ENCODE data around the gene SLC22A23. TPM values are rescaled to one million over a fixed set of nuclear protein-coding genes. Genes with fewer than 3 reads are reported as not detected.

SLC22A23 gene
- total RNA-seq, 4 donors from 2014 or later, result 9.0 to 25.1 (median 13.9) TPM

DNA sequence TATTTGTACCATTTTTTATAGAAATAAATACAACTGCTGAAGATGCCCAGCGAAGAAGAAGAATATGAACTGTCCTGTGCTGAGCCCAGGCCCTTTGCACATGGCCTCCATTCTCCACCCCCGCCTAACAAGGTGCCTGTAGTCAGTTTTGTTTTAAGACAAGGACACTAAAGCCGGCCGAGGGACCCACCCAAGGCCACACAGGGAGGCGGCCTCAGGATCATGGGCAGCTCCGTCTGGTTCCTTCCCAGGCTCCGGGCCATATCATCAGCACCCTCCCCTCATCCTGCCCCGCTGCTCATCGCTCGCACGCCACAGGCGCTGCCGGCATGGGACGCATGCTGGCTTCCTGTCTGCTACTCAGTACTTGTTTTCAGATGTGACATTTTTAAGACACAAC, 176.8 kb downstream of the SLC22A23 start:
- TF ChIP-seq, protein P1, sequence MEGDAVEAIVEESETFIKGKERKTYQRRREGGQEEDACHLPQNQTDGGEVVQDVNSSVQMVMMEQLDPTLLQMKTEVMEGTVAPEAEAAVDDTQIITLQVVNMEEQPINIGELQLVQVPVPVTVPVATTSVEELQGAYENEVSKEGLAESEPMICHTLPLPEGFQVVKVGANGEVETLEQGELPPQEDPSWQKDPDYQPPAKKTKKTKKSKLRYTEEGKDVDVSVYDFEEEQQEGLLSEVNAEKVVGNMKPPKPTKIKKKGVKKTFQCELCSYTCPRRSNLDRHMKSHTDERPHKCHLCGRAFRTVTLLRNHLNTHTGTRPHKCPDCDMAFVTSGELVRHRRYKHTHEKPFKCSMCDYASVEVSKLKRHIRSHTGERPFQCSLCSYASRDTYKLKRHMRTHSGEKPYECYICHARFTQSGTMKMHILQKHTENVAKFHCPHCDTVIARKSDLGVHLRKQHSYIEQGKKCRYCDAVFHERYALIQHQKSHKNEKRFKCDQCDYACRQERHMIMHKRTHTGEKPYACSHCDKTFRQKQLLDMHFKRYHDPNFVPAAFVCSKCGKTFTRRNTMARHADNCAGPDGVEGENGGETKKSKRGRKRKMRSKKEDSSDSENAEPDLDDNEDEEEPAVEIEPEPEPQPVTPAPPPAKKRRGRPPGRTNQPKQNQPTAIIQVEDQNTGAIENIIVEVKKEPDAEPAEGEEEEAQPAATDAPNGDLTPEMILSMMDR (IDR thresholded peaks at IDR 0.05; ENCODE audit: low read depth), result no peak

DNA sequence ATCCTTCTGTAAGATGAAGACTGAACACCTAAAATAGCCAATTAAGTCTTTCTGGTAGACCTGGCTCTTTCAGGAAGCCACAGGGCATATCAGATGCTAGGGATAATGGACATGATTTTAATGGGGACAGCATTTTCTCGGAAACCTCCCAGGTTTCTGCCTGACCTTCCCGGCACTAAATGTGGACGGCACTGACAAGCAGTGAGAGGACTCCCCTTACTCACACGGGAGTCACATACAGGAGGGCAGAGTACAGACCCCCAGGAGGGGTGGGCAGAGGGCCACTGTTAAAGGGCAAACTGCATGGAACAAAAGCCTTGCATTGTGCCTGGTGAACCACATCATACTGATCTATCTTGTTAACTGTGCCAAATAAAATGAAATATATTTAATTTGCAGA, 178.2 kb downstream of the SLC22A23 start:
- TF ChIP-seq, protein P1 (IDR thresholded peaks at IDR 0.05; ENCODE audit: low read depth), result no peak

DNA sequence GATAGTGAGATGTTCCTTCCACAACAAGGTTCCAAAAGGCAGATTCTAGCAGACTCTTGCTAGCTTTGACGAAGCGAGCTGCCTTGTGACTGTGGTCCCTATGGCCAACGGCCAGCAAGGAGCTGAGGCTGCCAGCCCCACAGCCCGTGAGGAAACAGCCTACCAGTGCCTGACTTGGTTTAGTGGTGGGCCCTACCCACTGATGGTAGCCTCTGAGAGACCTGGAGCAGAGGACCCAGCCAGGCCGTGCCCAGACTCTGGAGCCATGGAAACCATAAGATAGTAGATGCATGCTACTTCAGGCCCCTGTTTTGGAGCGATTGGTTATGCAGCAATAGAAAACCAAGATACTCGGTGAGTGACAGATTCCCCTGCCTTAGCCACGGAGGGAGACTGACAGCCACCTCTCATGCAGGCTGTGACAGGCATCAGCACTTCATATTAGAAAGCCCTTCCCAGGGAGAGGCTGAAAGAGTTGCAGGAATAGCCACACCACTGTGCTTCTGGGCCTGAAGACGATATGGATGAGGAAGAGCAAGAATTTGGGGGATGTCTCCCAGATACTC, 178.9 kb downstream of the SLC22A23 start:
- TF ChIP-seq, protein P1 (IDR thresholded peaks at IDR 0.05; ENCODE audit: low read depth), result no peak

DNA sequence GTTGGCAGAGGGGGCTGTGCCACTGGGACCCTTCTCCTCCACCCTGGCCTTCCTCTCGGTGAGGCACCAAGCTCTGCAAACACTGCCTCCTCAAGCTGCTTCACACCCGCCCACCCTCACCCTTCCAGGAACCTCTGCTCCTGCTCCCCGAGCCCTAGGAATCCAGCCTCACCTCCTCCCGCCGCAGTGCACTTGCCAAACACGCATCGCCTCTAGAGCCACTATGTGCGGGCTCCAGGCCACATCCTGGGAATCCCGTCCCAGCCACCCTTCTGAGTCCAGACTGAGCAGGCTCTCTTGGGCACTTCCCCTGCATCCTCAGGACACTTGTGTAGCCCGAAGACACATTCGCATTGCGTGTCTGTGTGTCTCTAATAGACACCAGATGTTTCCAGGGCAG, 179.6 kb downstream of the SLC22A23 start:
- TF ChIP-seq, protein P1 (IDR thresholded peaks at IDR 0.05; ENCODE audit: low read depth), result no peak

DNA sequence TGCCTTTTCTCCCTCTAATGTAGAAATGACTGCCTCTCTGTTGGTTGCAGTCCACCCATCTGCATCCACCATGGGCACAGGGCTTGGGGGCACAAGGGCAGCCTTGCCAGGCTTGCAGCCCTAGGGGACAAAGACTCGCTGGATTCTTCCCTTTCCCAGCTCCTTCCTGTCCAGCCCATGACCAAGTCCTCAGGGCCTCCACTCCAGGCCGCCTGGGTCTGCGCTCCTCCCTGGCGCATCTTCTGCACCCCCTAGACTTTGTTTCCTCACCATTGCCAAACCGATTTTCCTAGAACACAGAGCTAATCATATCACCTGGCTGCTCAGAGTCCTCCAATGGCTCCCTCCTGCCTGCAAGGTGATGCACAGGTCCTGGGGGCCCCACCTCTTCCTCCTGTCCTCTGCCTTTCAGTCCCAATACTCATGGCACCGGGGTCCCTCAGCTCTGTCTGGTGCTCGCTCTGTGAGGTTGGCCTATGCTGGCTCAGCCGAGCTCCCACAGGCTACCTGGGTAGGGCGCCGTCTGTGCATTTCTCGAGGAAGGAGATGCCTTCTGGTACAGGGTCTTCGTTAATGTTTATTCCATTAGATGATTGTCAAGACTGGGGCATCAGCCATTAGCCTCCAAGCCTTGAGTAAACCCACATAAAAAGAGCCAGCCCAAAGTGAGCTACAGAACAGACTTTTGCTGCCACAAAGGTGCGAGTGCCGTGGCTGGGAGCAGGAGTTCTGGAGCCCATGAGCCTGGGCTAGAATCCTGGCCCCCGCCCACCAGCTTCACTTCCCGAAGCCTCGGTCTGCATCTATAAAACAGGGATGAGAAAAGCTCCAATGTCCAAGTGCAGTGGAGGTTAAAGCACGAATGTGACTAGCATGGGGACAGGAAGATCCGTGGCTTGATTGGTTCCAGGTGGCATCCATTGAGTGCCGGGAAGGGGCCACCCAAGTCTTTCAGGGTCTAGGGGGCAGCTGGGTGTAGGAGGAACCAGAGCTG, 180.4 kb downstream of the SLC22A23 start:
- TF ChIP-seq, protein P1 (IDR thresholded peaks at IDR 0.05; ENCODE audit: low read depth), result no peak

DNA sequence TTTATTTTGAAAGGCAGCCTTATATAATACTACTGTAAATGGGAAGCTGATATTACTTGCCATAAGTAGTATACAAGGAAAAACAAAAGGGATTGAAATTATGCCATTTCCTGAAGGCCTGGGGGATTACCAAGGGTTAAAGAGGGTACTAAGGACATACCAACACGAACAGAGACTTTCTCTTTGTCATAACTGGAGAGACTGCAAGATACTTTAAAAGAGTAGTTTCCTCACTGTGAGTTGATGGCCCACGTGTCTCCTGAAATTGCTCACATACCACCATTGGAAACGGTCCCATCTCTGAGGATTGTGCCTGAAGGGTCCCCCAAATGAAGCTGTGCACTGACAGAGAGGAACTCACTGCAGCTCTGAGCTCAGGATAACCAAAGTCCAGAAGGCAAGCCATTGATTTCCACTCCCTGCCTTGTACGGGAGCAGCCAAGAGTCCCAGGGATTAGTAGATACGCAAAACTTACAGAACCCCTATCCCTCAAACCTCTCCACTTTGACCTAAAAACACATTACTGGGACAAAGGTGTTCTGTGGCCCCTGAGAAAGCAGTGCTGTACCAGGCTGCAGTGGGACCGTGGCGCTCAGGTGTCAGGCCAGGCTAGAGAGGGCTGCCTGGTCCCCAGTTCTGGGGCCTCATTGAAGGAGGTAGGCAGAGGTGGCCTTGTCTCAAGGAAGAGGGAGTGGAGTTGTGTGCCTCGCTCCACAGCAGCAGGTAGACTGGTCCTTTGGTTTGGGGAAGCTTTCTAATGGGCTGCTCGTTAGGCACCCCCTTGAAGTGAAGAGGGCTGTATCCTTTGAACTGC, 182.9 kb downstream of the SLC22A23 start:
- TF ChIP-seq, protein P1 (IDR thresholded peaks at IDR 0.05; ENCODE audit: low read depth), result no peak
